Activated naive CD4-positive, alpha-beta T cell treated with anti-CD3 and anti-CD28 coated beads, Interleukin-2, amount 10 ng/mL, durations not matched to agents 7 days and 5 days (primary cell): ENCODE results near the gene EPN1.
A peak's percentile ranks its signal among the peaks of the same experiment; 100 is the strongest.

ENCODE experiments used
- CTCF ChIA-PET: fragments of 350-600 bp; sonication (Branson Sonifier 250); formaldehyde crosslinking; loops from one replicate; lab custom pipeline; 2021; ENCODE audit warnings: antibody characterized with exemption; lab: Charles Lee
- DNase-seq: peaks from one replicate; pipeline ENCODE4 v3.0.0-alpha.2; 2020
- H3K27ac Mint-ChIP-seq: one replicate; pipeline ENCODE4 v1.8.0; 2021; ENCODE audit warnings: mild to moderate bottlenecking, moderate library complexity, mixed read lengths
- H3K27me3 Mint-ChIP-seq: one replicate; pipeline ENCODE4 v1.8.0; 2021; ENCODE audit warnings: mild to moderate bottlenecking, mixed read lengths
- H3K36me3 Mint-ChIP-seq: one replicate; pipeline ENCODE4 v1.8.0; 2021; ENCODE audit warnings: mixed read lengths
- H3K4me1 Mint-ChIP-seq: one replicate; pipeline ENCODE4 v1.8.0; 2021; ENCODE audit warnings: mixed read lengths
- H3K4me3 Mint-ChIP-seq: one replicate; pipeline ENCODE4 v1.8.0; 2021; ENCODE audit warnings: mild to moderate bottlenecking, moderate library complexity, mixed read lengths
- H3K9me3 Mint-ChIP-seq: one replicate; pipeline ENCODE4 v1.8.0; 2021; ENCODE audit warnings: mixed read lengths

Gene EPN1

DNA sequence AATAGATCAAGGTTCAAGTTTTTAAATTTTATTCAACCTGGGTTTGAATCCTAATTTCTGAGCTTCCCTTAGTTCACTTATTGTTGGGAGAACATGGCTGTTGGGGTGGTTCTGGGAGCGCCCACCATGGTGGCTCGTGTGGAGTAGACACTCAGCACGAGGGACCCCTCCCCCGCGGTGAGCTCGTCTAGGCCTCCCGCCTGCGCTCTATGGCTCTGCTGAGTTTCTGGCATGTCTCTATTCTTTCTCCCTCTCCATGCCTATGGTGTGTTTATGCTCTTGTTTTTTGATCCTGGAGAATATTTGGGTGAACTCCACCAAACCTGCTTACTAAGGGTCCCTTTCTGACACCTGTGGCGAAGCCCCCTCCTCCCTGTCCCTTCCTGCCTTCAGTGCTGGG lies 1.6 kb upstream of the EPN1 start:
- Mint-ChIP-seq H3K4me3 (peak overlapping the region; percentile 40), H3K27ac (peak overlapping the region; percentile 81), H3K27me3 (no peaks in the 10 kb centered on the region), H3K4me1 (peaks cover 46% of the 10 kb centered on the region), H3K36me3 (peaks cover 47% of the 10 kb centered on the region), H3K9me3 (no peaks in the 10 kb centered on the region)
- CTCF ChIA-PET = interaction anchor here (1.1 kb wide), 1 partner anchor 40 kb away, joined by 4 read pairs; no protein-coding TSS in a partner anchor
- DNase-seq = no peak

DNA sequence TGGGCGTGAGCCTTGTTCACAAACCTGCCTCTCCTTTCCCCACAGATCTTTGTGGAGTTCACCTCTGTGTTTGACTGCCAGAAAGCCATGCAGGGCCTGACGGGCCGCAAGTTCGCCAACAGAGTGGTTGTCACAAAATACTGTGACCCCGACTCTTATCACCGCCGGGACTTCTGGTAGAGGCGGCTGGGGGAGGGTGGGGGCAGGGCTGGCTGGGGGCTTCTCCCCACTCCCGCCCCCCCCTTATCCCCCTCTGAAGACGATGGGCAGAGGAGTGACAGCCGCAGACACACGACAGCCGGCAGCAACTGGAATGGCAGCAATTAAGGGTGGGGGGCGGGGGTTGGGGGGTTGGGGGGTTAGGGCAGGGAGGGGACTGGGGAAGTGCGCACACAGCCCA lies 1.1 kb upstream of the EPN1 start:
- Mint-ChIP-seq H3K4me1 (peaks cover 48% of the 10 kb centered on the region), H3K36me3 (peaks cover 50% of the 10 kb centered on the region), H3K9me3 (no peaks in the 10 kb centered on the region), H3K27me3 (no peaks in the 10 kb centered on the region), H3K4me3 (peak overlapping the region; percentile 40), H3K27ac (peak overlapping the region; percentile 81)
- CTCF ChIA-PET = interaction anchor here (1.1 kb wide), 1 partner anchor 41 kb away, joined by 4 read pairs; no protein-coding TSS in a partner anchor
- DNase-seq = no peak

GRCh38 chr19:55674459-55674840 lies 576 bp upstream of the EPN1 start:
- peak overlapping the region; percentile 83 for H3K27ac Mint-ChIP-seq
- DNase-seq = no peak
- peak overlapping the region; percentile 44 for H3K4me3 Mint-ChIP-seq
- no peaks in the 10 kb centered on the region for H3K27me3 Mint-ChIP-seq
- CTCF ChIA-PET = no interaction called here
- no peaks in the 10 kb centered on the region for H3K9me3 Mint-ChIP-seq
- H3K4me1 Mint-ChIP-seq = peaks cover 50% of the 10 kb centered on the region
- H3K36me3 Mint-ChIP-seq = peaks cover 50% of the 10 kb centered on the region

DNA sequence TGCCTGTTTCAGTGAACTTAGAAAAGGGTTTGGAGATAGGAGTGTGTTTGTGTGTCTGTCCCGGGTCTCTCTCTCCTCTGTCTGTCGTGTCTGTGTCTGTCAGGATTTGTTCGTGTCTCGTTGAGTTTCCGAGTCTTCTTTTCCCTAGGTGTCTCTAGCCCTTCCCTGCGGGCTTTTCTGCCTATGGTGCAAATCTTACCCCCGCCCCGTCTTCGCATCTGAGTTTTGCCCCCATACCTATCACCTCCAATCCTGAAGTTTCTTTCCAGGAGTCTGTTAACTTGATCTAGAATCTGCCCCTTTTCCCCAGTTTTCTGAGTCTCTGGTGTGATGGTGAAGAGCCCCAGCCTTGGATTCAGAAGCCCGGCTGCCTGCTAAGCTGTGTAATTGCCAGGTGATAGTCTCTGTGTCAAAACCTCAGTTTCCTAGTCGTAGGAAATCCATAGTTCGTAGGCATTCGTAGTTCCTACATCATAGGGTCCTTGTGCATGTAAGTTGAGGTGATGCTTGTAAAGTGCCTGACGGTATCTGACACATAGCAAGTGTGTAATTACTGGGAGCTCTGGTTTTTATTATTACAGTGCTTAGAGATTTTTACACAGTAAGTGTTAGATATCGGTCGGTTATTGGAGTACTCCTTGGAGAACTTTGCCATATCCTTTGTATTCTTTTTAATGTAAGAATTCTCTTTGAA lies 782 bp downstream of the EPN1 start:
- Mint-ChIP-seq H3K36me3 (peaks cover 48% of the 10 kb centered on the region), H3K4me3 (peak overlapping the region; percentile 92), H3K27ac (peak overlapping the region; percentile 91), H3K4me1 (peaks cover 50% of the 10 kb centered on the region), H3K27me3 (no peaks in the 10 kb centered on the region), H3K9me3 (no peaks in the 10 kb centered on the region)
- DNase-seq = no peak
- CTCF ChIA-PET = interaction anchor here (1.2 to 1.5 kb wide), 2 partner anchors 11 to 21 kb away, joined by 3 read pairs; partner anchors contain the start of gene U2AF2

- CTCF ChIA-PET = interaction anchor here (1.2 to 1.5 kb wide), 2 partner anchors 12 to 22 kb away, joined by 3 read pairs; partner anchors contain the start of gene U2AF2
Observed at GRCh38 chr19:55676383-55676782, 1.4 kb downstream of the EPN1 start.

GRCh38 chr19:55676889-55677505 lies 2.0 kb downstream of the EPN1 start:
- no peaks in the 10 kb centered on the region for H3K9me3 Mint-ChIP-seq
- peaks cover 41% of the 10 kb centered on the region for H3K36me3 Mint-ChIP-seq
- no peak for DNase-seq
- H3K4me3 Mint-ChIP-seq = peak overlapping the region; percentile 92
- CTCF ChIA-PET = interaction anchor here (1.2 to 1.5 kb wide), 2 partner anchors 13 to 22 kb away, joined by 3 read pairs; partner anchors contain the start of gene U2AF2
- peak overlapping the region; percentile 42 for H3K27ac Mint-ChIP-seq
- H3K27me3 Mint-ChIP-seq = no peaks in the 10 kb centered on the region
- H3K4me1 Mint-ChIP-seq = peaks cover 46% of the 10 kb centered on the region

More at GRCh38 chr19:55676383-55676782, 1.4 kb downstream of the EPN1 start:
- Mint-ChIP-seq H3K4me3 (peak overlapping the region; percentile 92), H3K4me1 (peaks cover 46% of the 10 kb centered on the region), H3K9me3 (no peaks in the 10 kb centered on the region), H3K36me3 (peaks cover 43% of the 10 kb centered on the region), H3K27me3 (no peaks in the 10 kb centered on the region), H3K27ac (peak overlapping the region; percentile 42)
- DNase-seq = no peak

DNA sequence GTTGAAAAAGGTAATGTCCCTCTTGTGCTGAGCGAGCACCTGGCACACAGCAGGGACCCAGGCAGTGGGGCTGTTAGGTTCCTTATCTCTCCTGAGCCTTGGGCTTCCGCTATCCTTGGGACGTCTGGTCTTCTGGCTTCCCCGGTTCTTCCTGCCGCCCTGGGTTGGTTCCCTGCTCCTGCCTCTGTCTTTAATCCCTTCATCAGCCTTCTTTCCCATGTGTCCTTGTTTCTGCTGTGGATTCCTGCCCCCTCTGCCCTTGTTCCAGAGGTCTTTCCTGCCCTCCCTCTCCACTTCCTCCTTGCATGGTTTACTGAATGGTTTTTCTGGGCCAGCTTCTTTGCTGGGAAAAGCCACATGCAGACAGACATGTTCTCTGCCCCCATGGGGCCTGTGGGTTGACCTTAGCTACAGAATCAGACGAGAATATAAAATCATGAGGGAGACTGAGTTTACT lies 2.6 kb downstream of the EPN1 start:
- Mint-ChIP-seq H3K27me3 (no peaks in the 10 kb centered on the region), H3K4me1 (peaks cover 46% of the 10 kb centered on the region), H3K9me3 (no peaks in the 10 kb centered on the region), H3K36me3 (peaks cover 38% of the 10 kb centered on the region), H3K4me3 (no peak overlapping the region), H3K27ac (no peak overlapping the region)
- DNase-seq = no peak
- CTCF ChIA-PET = no interaction called here

- Mint-ChIP-seq H3K4me1 (peaks cover 46% of the 10 kb centered on the region), H3K27me3 (no peaks in the 10 kb centered on the region), H3K27ac (no peak overlapping the region), H3K9me3 (no peaks in the 10 kb centered on the region), H3K4me3 (no peak overlapping the region), H3K36me3 (peaks cover 37% of the 10 kb centered on the region)
- CTCF ChIA-PET = no interaction called here
- no peak for DNase-seq
Observed at GRCh38 chr19:55678121-55678671, 3.2 kb downstream of the EPN1 start.

DNA sequence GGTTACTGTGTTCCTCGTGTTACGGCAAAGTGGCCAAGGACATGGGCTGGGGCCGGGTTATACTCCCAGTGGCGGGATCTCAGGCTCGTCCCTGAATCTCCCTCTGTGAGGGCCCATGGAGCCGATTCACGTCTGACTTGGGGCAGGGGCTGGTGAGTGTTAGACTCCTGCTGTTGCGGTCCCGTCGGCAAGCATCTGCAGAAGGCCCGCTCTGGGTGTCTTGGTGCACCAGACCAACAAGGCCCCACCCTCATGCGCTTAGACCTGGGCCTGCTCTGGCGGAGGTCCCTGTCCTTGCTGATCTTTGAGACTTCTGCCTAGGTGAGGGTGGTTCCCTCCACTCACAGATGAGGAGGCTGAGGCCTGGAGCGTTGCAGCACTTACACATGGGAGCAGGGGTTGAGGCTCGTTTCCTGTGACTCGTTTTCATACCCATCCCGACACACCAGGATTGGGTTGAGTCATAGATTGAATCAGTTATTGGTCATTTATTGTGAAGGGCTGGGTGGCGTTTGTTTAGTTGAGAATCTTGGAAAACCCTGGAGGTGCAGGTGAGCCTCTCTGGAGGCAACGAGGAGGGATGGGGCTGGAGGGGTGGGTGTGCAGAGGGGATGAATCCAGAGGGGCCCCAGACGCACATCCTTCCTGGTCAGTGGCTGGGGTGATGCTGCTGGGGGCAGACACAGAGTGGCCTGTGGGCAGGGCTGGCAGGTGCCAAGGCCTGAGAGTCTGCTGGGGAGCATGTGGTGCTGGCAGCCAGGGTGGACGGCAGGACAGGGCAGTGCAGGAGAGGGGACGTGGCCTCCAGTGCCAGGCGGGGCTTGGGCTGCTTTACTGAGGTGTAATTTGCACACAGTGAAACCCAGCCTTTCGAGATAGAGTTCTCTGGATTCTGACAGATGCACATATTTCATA lies 4.6 kb downstream of the EPN1 start:
- DNase-seq = no peak
- Mint-ChIP-seq H3K27me3 (no peaks in the 10 kb centered on the region), H3K36me3 (peaks cover 31% of the 10 kb centered on the region), H3K9me3 (no peaks in the 10 kb centered on the region), H3K4me1 (peaks cover 35% of the 10 kb centered on the region), H3K4me3 (no peak overlapping the region), H3K27ac (no peak overlapping the region)
- CTCF ChIA-PET = no interaction called here

- Mint-ChIP-seq H3K27ac (no peak overlapping the region), H3K27me3 (no peaks in the 10 kb centered on the region), H3K4me3 (no peak overlapping the region), H3K9me3 (no peaks in the 10 kb centered on the region), H3K4me1 (peaks cover 33% of the 10 kb centered on the region), H3K36me3 (peaks cover 32% of the 10 kb centered on the region)
- CTCF ChIA-PET = no interaction called here
- DNase-seq = no peak
Observed at GRCh38 chr19:55680339-55681130, 5.5 kb downstream of the EPN1 start.

- no peak for DNase-seq
- H3K36me3 Mint-ChIP-seq = peaks cover 36% of the 10 kb centered on the region
- H3K27me3 Mint-ChIP-seq = no peaks in the 10 kb centered on the region
- CTCF ChIA-PET = interaction anchor here (0.8 kb wide), 1 partner anchor 10 kb away, joined by 3 read pairs; no protein-coding TSS in a partner anchor
- H3K4me3 Mint-ChIP-seq = no peak overlapping the region
- no peaks in the 10 kb centered on the region for H3K9me3 Mint-ChIP-seq
- H3K27ac Mint-ChIP-seq = no peak overlapping the region
- H3K4me1 Mint-ChIP-seq = peaks cover 26% of the 10 kb centered on the region
Observed at GRCh38 chr19:55681131-55682092, 6.4 kb downstream of the EPN1 start.

GRCh38 chr19:55683449-55684261 lies 8.6 kb downstream of the EPN1 start:
- DNase-seq = no peak
- CTCF ChIA-PET = no interaction called here
- no peak overlapping the region for H3K4me3 Mint-ChIP-seq
- H3K27ac Mint-ChIP-seq = no peak overlapping the region
- no peaks in the 10 kb centered on the region for H3K27me3 Mint-ChIP-seq
- peaks cover 24% of the 10 kb centered on the region for H3K36me3 Mint-ChIP-seq
- peaks cover 13% of the 10 kb centered on the region for H3K4me1 Mint-ChIP-seq
- H3K9me3 Mint-ChIP-seq = no peaks in the 10 kb centered on the region
